ENCODE results near the gene CCDC186. TPM values are rescaled to one million over a fixed set of nuclear protein-coding genes. Genes with fewer than 3 reads are reported as not detected.

Gene CCDC186
- total RNA-seq, 1 experiment from 2014 or later: 24.2 TPM

DNA sequence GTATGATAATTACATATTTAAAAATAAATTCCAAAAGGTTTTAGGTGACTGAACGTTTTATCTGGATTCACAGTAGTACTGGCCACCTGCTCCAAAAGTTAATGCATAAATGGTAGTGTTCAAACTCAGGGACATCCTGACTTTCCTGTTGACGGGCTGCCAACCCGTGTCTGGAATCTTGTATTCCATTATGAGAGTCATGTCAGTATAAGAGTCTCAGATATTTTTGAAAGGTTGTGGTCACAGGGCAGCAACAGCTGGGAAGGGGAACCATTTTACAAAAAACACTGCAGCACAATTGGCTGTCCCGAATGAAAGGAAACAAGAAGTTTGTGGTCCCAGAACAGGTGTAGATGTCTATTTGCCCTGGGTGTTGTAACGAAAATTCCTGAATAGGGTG is 8.0 kb upstream of the CCDC186 start:
- Histone ChIP-seq H2AFZ (ENCODE audit: low read length) (no peak overlapping the region), H3K4me2 (ENCODE audit: low read depth, low read length, poor library complexity, severe bottlenecking) (no peak overlapping the region), H3K9me2 (replicated peaks; ENCODE audit: insufficient read depth, low read length) (no peaks in the 10 kb centered on the region), H3K9ac (ENCODE audit: low read length) (no peak overlapping the region), H3K4me1 (ENCODE audit: low read length) (no peaks in the 10 kb centered on the region), H3K27ac (ENCODE audit: low read length) (no peak overlapping the region), H3K4me3 (ENCODE audit: low read length) (no peak overlapping the region), H3K27me3 (ENCODE audit: low read length) (no peaks in the 10 kb centered on the region), H3K79me2 (ENCODE audit: low read length) (no peaks in the 10 kb centered on the region), H3K36me3 (ENCODE audit: insufficient read depth, low read length) (no peaks in the 10 kb centered on the region), H4K20me1 (ENCODE audit: insufficient read depth, low read depth, low read length) (no peaks in the 10 kb centered on the region), H3K9me3 (ENCODE audit: low read length) (no peaks in the 10 kb centered on the region)
- no peak for DNase-seq

DNA sequence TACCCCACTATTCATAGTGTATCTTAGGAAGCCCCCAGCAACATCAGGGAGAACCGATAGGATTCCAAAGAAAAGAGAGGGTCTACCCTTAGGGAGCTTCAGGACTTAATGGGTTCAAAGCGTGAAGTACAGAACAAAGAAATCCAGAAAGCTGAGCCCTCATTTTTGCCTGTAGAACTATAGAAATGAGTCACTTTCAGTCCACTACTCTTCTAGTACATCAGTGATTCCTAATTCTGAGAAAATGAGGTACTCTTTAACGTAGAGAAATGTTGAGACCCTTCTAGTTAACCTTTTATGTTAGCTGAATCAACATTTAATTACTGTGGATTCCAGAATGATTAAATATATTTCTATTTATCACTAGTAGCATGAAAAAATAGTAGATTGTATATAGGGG is 6.9 kb upstream of the CCDC186 start:
- Histone ChIP-seq H3K9me3 (ENCODE audit: low read length) (no peaks in the 10 kb centered on the region), H3K4me2 (ENCODE audit: low read depth, low read length, poor library complexity, severe bottlenecking) (no peak overlapping the region), H3K27ac (ENCODE audit: low read length) (no peak overlapping the region), H3K9ac (ENCODE audit: low read length) (no peak overlapping the region), H3K27me3 (ENCODE audit: low read length) (no peaks in the 10 kb centered on the region), H3K79me2 (ENCODE audit: low read length) (no peaks in the 10 kb centered on the region), H3K4me1 (ENCODE audit: low read length) (no peaks in the 10 kb centered on the region), H2AFZ (ENCODE audit: low read length) (no peak overlapping the region), H3K36me3 (ENCODE audit: insufficient read depth, low read length) (no peaks in the 10 kb centered on the region), H3K4me3 (ENCODE audit: low read length) (no peak overlapping the region), H3K9me2 (replicated peaks; ENCODE audit: insufficient read depth, low read length) (no peaks in the 10 kb centered on the region), H4K20me1 (ENCODE audit: insufficient read depth, low read depth, low read length) (no peaks in the 10 kb centered on the region)
- no peak for DNase-seq

DNA sequence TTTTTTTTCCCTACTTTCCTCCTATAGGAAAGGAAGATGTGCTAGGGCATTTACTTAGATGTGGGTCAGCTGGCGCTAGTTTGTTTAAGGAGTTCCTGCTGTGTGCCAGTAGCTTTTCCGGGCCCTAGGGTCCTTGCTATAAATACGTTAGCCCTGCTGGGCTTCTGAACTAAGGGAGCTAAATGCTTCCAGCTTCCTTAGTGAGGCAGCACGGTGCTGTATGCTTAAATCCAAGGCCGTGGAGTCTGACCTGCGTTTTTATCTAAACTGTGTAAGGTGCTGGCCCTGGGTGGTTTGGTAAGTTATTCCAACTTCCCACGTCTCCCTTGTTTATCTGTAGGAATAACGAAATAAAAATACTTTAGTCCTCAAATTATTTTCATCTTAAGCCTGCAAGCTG is 5.7 kb upstream of the CCDC186 start:
- peaks cover 3% of the 10 kb centered on the region for H3K4me1 ChIP-seq (ENCODE audit: low read length)
- no peaks in the 10 kb centered on the region for H3K79me2 ChIP-seq (ENCODE audit: low read length)
- H3K27ac ChIP-seq (ENCODE audit: low read length): no peak overlapping the region
- no peak overlapping the region for H3K4me2 ChIP-seq (ENCODE audit: low read depth, low read length, poor library complexity, severe bottlenecking)
- H3K27me3 ChIP-seq (ENCODE audit: low read length): no peaks in the 10 kb centered on the region
- H3K4me3 ChIP-seq (ENCODE audit: low read length): no peak overlapping the region
- H3K36me3 ChIP-seq (ENCODE audit: insufficient read depth, low read length): no peaks in the 10 kb centered on the region
- no peak for DNase-seq
- no peaks in the 10 kb centered on the region for H4K20me1 ChIP-seq (ENCODE audit: insufficient read depth, low read depth, low read length)
- no peaks in the 10 kb centered on the region for H3K9me3 ChIP-seq (ENCODE audit: low read length)
- no peak overlapping the region for H2AFZ ChIP-seq (ENCODE audit: low read length)
- H3K9ac ChIP-seq (ENCODE audit: low read length): no peak overlapping the region
- no peaks in the 10 kb centered on the region for H3K9me2 ChIP-seq (replicated peaks; ENCODE audit: insufficient read depth, low read length)

DNA sequence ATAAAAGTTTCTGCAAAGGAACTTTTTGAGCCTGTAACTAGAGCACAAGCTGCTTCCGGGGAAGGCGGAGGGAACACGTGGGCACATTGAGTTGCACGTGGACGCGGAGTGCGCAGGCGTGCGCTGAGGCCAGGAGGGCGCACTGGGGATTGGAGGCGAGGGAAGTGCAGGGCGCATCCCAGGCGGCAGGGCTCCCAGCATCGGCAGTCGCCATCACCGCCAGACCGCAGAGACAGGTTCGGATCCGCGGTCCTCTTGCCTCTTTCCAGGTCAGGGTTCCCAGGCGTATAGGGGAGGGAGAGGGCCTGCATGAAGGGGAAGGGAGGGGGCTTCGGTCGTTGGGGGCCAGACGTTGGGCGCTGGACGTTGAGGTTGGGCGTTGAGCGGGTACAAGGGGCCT is 5.1 kb upstream of the CCDC186 start, which contains the start of gene TDRD1:
Gene TDRD1, plus strand, starts transcription at position 206 of the 400 bp plus-strand sequence. CDS start 8,479 bp downstream, outside the sequence.
- H4K20me1 ChIP-seq (ENCODE audit: insufficient read depth, low read depth, low read length): no peaks in the 10 kb centered on the region
- no peak for DNase-seq
- no peaks in the 10 kb centered on the region for H3K36me3 ChIP-seq (ENCODE audit: insufficient read depth, low read length)
- H3K4me3 ChIP-seq (ENCODE audit: low read length): no peak within 1 kb of the TSS
- H3K9me3 ChIP-seq (ENCODE audit: low read length): no peaks in the 10 kb centered on the region
- H3K4me2 ChIP-seq (ENCODE audit: low read depth, low read length, poor library complexity, severe bottlenecking): no peak within 1 kb of the TSS
- no peak within 1 kb of the TSS for H3K9ac ChIP-seq (ENCODE audit: low read length)
- H3K9me2 ChIP-seq (replicated peaks; ENCODE audit: insufficient read depth, low read length): no peaks in the 10 kb centered on the region
- no peaks in the 10 kb centered on the region for H3K27me3 ChIP-seq (ENCODE audit: low read length)
- no peak within 1 kb of the TSS for H3K27ac ChIP-seq (ENCODE audit: low read length)
- no peaks in the 10 kb centered on the region; the same call in 1 of the 2 replicates for H3K79me2 ChIP-seq (ENCODE audit: low read length)
- H3K4me1 ChIP-seq (ENCODE audit: low read length): peaks cover 7% of the 10 kb centered on the region
- no peak within 1 kb of the TSS for H2AFZ ChIP-seq (ENCODE audit: low read length)

DNA sequence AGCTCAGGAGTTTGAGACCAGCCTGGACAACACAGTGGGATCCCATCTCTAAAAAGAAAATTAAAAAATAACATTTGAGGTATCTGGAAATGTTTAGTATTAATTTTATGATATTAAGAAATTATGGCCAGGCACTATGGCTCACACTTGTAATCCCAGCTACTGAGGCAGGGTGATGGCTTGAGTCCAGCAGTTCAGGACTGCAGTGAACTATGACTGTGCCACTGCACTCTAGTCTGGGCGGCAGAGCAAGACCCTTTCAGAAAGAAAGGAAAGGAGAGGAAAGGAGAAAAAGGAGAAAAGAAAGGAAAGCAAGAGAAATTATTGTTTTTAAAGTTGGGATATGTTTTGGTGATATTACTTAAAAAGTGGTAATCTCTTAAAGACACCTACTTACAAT is 2.5 kb upstream of the CCDC186 start:
- H3K27ac ChIP-seq (ENCODE audit: low read length): no peak overlapping the region
- H3K9ac ChIP-seq (ENCODE audit: low read length): no peak overlapping the region
- H3K79me2 ChIP-seq (ENCODE audit: low read length): peaks cover 25% of the 10 kb centered on the region
- no peaks in the 10 kb centered on the region for H4K20me1 ChIP-seq (ENCODE audit: insufficient read depth, low read depth, low read length)
- H3K9me2 ChIP-seq (replicated peaks; ENCODE audit: insufficient read depth, low read length): no peaks in the 10 kb centered on the region
- no peak overlapping the region for H3K4me3 ChIP-seq (ENCODE audit: low read length)
- no peaks in the 10 kb centered on the region for H3K9me3 ChIP-seq (ENCODE audit: low read length)
- no peak overlapping the region for H2AFZ ChIP-seq (ENCODE audit: low read length)
- no peaks in the 10 kb centered on the region for H3K27me3 ChIP-seq (ENCODE audit: low read length)
- DNase-seq: no peak
- peaks cover 24% of the 10 kb centered on the region for H3K4me1 ChIP-seq (ENCODE audit: low read length)
- no peak overlapping the region for H3K4me2 ChIP-seq (ENCODE audit: low read depth, low read length, poor library complexity, severe bottlenecking)
- no peaks in the 10 kb centered on the region for H3K36me3 ChIP-seq (ENCODE audit: insufficient read depth, low read length)

DNA sequence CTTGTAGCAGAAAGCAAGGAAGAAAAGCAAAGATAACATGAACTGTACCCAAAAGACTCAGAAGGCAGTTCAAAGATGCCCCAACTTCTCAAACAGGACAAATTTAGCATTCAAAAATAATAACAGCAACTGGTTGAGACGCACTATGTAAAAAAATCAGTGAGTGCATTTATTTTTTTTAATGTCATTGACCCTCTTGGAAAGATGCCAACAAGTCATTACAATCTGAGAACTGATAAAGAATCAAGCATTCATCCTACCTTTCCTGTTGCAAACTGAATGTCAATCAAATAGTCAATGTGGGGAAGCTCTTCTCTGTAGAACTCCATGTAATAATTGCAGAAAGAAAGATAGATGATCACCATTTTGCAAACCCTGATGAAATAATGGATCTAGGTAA is 1.7 kb upstream of the CCDC186 start:
- peaks cover 32% of the 10 kb centered on the region for H3K79me2 ChIP-seq (ENCODE audit: low read length)
- no peaks in the 10 kb centered on the region for H3K27me3 ChIP-seq (ENCODE audit: low read length)
- H3K4me2 ChIP-seq (ENCODE audit: low read depth, low read length, poor library complexity, severe bottlenecking): no peak overlapping the region
- peaks cover 24% of the 10 kb centered on the region for H3K4me1 ChIP-seq (ENCODE audit: low read length)
- H3K9me2 ChIP-seq (replicated peaks; ENCODE audit: insufficient read depth, low read length): no peaks in the 10 kb centered on the region
- H4K20me1 ChIP-seq (ENCODE audit: insufficient read depth, low read depth, low read length): no peaks in the 10 kb centered on the region
- no peak overlapping the region for H2AFZ ChIP-seq (ENCODE audit: low read length)
- H3K36me3 ChIP-seq (ENCODE audit: insufficient read depth, low read length): peaks cover 3% of the 10 kb centered on the region; the same call in 1 of the 2 replicates
- DNase-seq: no peak
- no peak overlapping the region for H3K4me3 ChIP-seq (ENCODE audit: low read length)
- H3K9me3 ChIP-seq (ENCODE audit: low read length): no peaks in the 10 kb centered on the region
- no peak overlapping the region for H3K27ac ChIP-seq (ENCODE audit: low read length)
- H3K9ac ChIP-seq (ENCODE audit: low read length): no peak overlapping the region

DNA sequence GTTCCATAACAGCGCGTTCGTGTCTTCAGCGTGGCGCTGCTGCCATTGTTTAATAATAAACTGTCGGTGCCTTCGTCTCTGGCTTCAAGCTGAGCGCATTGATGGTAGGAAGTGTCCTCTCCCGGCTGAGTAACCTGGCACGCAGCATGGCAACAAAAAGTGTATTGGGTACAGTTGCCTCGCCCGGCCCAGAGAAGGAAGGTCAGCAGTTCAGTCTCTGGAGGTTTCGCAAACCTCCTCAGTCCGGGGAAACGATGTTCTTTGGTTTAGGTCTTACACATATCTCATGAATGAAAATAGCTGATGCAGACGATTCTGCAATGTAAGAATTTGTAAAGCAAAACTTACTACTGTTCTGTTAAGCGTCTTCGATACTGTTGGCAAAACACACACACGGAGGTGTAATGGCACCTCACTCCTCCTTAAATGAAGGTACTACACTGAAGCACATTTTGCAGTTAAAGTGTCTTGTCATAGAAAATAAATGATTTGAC is 739 bp upstream of the CCDC186 start:
- Histone ChIP-seq H3K4me2 (ENCODE audit: low read depth, low read length, poor library complexity, severe bottlenecking) (peak overlapping the region; percentile 97), H3K9ac (ENCODE audit: low read length) (peak overlapping the region; percentile 87), H2AFZ (ENCODE audit: low read length) (peak overlapping the region; percentile 98), H3K4me1 (ENCODE audit: low read length) (peaks cover 24% of the 10 kb centered on the region), H3K9me3 (ENCODE audit: low read length) (no peaks in the 10 kb centered on the region), H3K79me2 (ENCODE audit: low read length) (peaks cover 42% of the 10 kb centered on the region), H4K20me1 (ENCODE audit: insufficient read depth, low read depth, low read length) (no peaks in the 10 kb centered on the region), H3K36me3 (ENCODE audit: insufficient read depth, low read length) (peaks cover 12% of the 10 kb centered on the region), H3K9me2 (replicated peaks; ENCODE audit: insufficient read depth, low read length) (no peaks in the 10 kb centered on the region), H3K4me3 (ENCODE audit: low read length) (peak overlapping the region; percentile 95), H3K27ac (ENCODE audit: low read length) (no peak overlapping the region), H3K27me3 (ENCODE audit: low read length) (no peaks in the 10 kb centered on the region)
- no peak for DNase-seq

DNA sequence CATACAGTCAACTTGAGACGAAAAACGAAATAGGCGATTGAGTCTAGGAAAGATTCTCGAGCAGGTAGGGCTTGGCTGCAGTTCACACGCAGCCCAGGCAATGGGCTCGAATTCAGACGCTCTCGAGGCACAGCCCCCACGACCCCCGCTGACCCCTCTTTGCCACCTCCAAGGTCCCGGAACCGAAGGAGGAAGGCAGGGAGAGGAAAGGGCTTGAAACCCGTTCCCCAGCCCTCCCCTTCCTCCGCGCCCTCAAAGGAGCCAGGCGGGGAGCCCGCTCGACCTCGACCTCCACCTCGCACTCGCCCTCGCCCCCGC is 441 bp downstream of the CCDC186 start:
- no peaks in the 10 kb centered on the region for H3K27me3 ChIP-seq (ENCODE audit: low read length)
- H3K4me1 ChIP-seq (ENCODE audit: low read length): peaks cover 24% of the 10 kb centered on the region
- no peak for DNase-seq
- H3K4me3 ChIP-seq (ENCODE audit: low read length): peak overlapping the region; percentile 95
- H3K9me2 ChIP-seq (replicated peaks; ENCODE audit: insufficient read depth, low read length): no peaks in the 10 kb centered on the region
- no peak overlapping the region for H3K27ac ChIP-seq (ENCODE audit: low read length)
- H3K79me2 ChIP-seq (ENCODE audit: low read length): peaks cover 52% of the 10 kb centered on the region
- peaks cover 3% of the 10 kb centered on the region; the same call in 1 of the 2 replicates for H3K9me3 ChIP-seq (ENCODE audit: low read length)
- peak overlapping the region; percentile 97 for H2AFZ ChIP-seq (ENCODE audit: low read length)
- no peaks in the 10 kb centered on the region for H4K20me1 ChIP-seq (ENCODE audit: insufficient read depth, low read depth, low read length)
- H3K36me3 ChIP-seq (ENCODE audit: insufficient read depth, low read length): peaks cover 18% of the 10 kb centered on the region
- H3K9ac ChIP-seq (ENCODE audit: low read length): peak overlapping the region; percentile 87
- H3K4me2 ChIP-seq (ENCODE audit: low read depth, low read length, poor library complexity, severe bottlenecking): peak overlapping the region; percentile 97

Data from Karpas-422 (cell line).